IPS-18a (cell line): ENCODE measurements around the gene C13orf46.
"Not testable (repeated sequence)": the region's sequence is repeated elsewhere in the genome, so short reads cannot be mapped to it uniquely, and the experiment has no call there.

ENCODE experiments used
- H3K27ac ChIP-seq: one replicate; pipeline ENCODE4 v1.5.1; 2013; ENCODE audit warnings: low read length
- H3K27me3 ChIP-seq: one replicate; pipeline ENCODE4 v1.6.1; 2013; ENCODE audit warnings: mild to moderate bottlenecking, low read length; ENCODE audit not compliant: control insufficient read depth, insufficient read depth
- H3K36me3 ChIP-seq: one replicate; pipeline ENCODE4 v1.6.1; 2013; ENCODE audit warnings: low read depth, low read length; ENCODE audit not compliant: control insufficient read depth
- H3K4me1 ChIP-seq: one replicate; pipeline ENCODE4 v1.6.1; 2013; ENCODE audit warnings: low read depth, low read length; ENCODE audit not compliant: control insufficient read depth
- H3K4me3 ChIP-seq: one replicate; pipeline ENCODE4 v1.5.1; 2013; ENCODE audit warnings: low read length
- H3K9ac ChIP-seq: one replicate; pipeline ENCODE4 v1.6.1; 2013; ENCODE audit warnings: mild to moderate bottlenecking, low read length, moderate library complexity
- H3K9me3 ChIP-seq: one replicate; pipeline ENCODE4 v1.6.1; 2013; ENCODE audit warnings: low read depth, low read length; ENCODE audit not compliant: control insufficient read depth

The C13orf46 gene

DNA sequence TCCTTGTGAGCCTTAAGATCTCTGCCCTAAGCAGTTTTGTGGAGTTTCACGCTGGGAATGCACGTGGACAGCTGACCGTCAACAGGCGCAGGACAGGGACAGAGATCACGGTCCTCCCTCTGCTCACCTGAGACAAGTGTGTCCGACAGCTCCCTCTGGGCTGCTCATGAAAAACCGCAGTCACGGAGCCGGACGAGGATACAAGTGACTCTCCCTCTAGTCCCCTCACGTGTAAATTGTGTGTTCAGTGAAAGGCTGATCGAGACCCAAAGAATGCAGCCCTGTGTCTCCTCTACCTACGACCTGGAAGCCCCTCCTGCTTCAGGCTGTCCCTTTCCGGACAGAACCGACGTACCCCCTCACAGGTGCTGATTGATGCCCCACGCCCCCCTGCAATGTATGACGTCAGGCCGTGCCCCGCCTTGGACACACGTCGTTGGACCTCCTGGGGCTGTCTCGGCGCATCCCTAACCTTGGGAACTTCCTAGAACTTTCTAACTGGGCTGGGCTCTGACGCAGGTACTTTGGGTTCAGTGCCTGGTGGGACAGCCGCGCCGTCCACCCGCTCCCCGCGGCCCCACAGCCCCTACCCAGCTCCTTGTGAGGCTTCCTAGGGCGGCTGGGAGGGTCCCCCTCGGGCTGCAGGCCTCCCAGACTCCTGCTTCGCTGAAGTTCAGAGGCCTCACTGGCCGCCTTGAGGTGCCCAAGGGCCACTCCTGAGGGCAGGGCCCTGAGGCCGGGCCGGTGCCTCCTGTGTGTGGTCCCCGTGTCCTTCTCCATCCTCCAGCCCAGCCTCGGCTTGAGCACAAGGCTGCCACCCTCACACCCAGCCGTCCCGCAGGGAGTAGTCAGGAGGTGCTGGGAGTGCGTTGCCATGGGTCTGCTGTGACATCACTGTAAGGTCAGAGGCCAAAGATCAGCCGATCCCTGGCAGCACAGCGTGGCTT is at the start of gene C13orf46:
TSS of gene C13orf46 (minus strand) at position 859 of the 947 bp plus-strand sequence. CDS start at position 780, 79 bp downstream.
- no peaks in the 10 kb centered on the region for H3K4me1 ChIP-seq
- no peaks in the 10 kb centered on the region for H3K36me3 ChIP-seq
- H3K9ac ChIP-seq, result no peak within 1 kb of the TSS
- no peak within 1 kb of the TSS for H3K27ac ChIP-seq
- no peaks in the 10 kb centered on the region for H3K27me3 ChIP-seq
- no peaks in the 10 kb centered on the region for H3K9me3 ChIP-seq
- no peak within 1 kb of the TSS for H3K4me3 ChIP-seq

- no peaks in the 10 kb centered on the region for H3K27me3 ChIP-seq
- H3K27ac ChIP-seq, result no peak overlapping the region
- no peaks in the 10 kb centered on the region for H3K4me1 ChIP-seq
- no peaks in the 10 kb centered on the region for H3K9me3 ChIP-seq
- H3K9ac ChIP-seq, result no peak overlapping the region
- no peak overlapping the region for H3K4me3 ChIP-seq
- no peaks in the 10 kb centered on the region for H3K36me3 ChIP-seq
Measured at GRCh38 chr13:114022876-114023275, 49.0 kb upstream of the C13orf46 start.

GRCh38 chr13:114022309-114022669 is 48.4 kb upstream of the C13orf46 start:
- H3K4me3 ChIP-seq, result no peak overlapping the region
- no peak overlapping the region for H3K9ac ChIP-seq
- H3K4me1 ChIP-seq, result no peaks in the 10 kb centered on the region
- no peaks in the 10 kb centered on the region for H3K27me3 ChIP-seq
- H3K9me3 ChIP-seq, result no peaks in the 10 kb centered on the region
- H3K27ac ChIP-seq, result no peak overlapping the region
- no peaks in the 10 kb centered on the region for H3K36me3 ChIP-seq

GRCh38 chr13:114021464-114022308 is 47.8 kb upstream of the C13orf46 start:
- H3K9ac ChIP-seq, result no peak overlapping the region
- no peaks in the 10 kb centered on the region for H3K9me3 ChIP-seq
- H3K36me3 ChIP-seq, result no peaks in the 10 kb centered on the region
- H3K27me3 ChIP-seq, result no peaks in the 10 kb centered on the region
- H3K27ac ChIP-seq, result no peak overlapping the region
- no peak overlapping the region for H3K4me3 ChIP-seq
- H3K4me1 ChIP-seq, result no peaks in the 10 kb centered on the region

GRCh38 chr13:114020750-114021463 is 47.0 kb upstream of the C13orf46 start:
- Histone ChIP-seq H3K4me1 (no peaks in the 10 kb centered on the region), H3K9ac (no peak overlapping the region), H3K9me3 (no peaks in the 10 kb centered on the region), H3K36me3 (no peaks in the 10 kb centered on the region), H3K4me3 (no peak overlapping the region), H3K27ac (no peak overlapping the region), H3K27me3 (no peaks in the 10 kb centered on the region)

DNA sequence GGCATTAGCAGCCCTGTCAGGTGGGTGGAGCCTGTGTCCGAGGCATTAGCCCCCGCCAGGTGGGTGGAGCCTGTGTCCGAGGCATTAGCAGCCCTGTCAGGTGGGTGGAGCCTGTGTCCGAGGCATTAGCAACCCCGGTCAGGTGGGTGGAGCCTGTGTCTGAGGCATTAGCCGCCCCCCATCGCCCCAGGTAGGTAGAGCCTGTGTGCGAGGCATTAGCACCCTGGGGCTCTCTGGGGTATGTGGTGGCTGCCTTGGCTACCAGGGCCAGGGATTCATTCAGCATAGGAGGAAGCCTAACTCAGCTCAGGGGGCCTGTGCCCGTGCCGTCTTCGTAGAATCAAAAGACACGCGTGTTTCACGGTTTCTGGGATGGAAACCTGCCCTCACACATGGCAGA is 46.3 kb upstream of the C13orf46 start:
- H3K27ac ChIP-seq, H3K4me1 ChIP-seq, H3K9me3 ChIP-seq, H3K36me3 ChIP-seq, H3K9ac ChIP-seq, H3K27me3 ChIP-seq, H3K4me3 ChIP-seq: not testable (repeated sequence)

DNA sequence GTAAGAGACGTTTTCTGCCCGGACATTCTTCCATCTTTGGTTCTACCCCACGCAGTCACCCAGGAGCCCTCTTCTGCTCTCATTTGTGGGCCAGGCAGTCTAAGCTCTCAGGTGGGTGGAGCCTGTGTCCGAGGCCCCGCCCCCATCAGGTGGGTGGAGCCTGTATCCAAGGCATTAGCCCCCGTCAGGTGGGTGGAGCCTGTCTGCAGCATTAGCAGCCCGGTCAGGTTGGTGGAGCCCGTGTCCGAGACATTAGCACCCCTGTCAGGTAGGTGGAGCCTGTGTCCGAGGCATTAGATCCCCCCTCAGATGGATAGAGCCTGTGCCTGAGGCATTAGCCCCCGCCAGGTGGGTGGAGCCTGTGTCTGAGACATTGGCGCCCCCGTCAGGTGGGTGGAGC is 45.5 kb upstream of the C13orf46 start:
- Histone ChIP-seq H3K27ac (no peak overlapping the region), H3K36me3 (no peaks in the 10 kb centered on the region), H3K4me3 (no peak overlapping the region), H3K27me3 (no peaks in the 10 kb centered on the region), H3K4me1 (no peaks in the 10 kb centered on the region), H3K9me3 (no peaks in the 10 kb centered on the region), H3K9ac (no peak overlapping the region)

DNA sequence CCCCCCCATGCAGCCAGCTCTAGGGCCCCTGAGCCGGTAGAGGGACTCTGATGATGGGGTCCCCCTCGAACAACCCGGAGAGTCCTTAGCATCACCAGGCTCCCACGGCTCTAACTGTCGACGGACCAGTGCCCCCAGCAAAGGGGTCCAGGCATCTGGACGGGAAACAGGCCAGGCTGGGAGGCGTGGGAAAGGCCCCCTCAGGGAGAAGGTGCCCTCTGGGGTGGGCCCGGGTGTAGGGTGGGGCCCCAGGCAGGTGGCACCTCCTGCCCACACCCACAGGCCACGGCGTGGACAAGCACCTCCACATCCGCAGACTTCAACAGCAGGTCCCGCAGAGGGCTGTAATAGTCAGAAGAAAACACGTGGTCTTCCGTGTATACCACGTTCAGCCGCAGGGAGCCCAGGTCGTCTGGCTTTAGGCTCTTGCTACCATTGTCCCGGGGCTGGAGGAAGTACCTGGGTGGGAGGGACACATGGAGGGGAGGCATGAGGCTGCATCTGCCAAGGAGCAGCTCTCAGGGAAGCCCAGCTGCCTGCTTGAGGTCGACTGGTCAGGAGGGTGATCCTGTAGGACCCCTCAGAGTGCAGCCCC is 44.7 kb upstream of the C13orf46 start:
- Histone ChIP-seq H3K4me3 (no peak overlapping the region), H3K4me1 (no peaks in the 10 kb centered on the region), H3K27me3 (no peaks in the 10 kb centered on the region), H3K36me3 (no peaks in the 10 kb centered on the region), H3K27ac (no peak overlapping the region), H3K9me3 (no peaks in the 10 kb centered on the region), H3K9ac (no peak overlapping the region)

- H3K4me1 ChIP-seq, result no peaks in the 10 kb centered on the region
- H3K27ac ChIP-seq, result no peak overlapping the region
- no peaks in the 10 kb centered on the region for H3K36me3 ChIP-seq
- no peaks in the 10 kb centered on the region for H3K27me3 ChIP-seq
- H3K9me3 ChIP-seq, result no peaks in the 10 kb centered on the region
- H3K9ac ChIP-seq, result no peak overlapping the region
- no peak overlapping the region for H3K4me3 ChIP-seq
Measured at GRCh38 chr13:114017966-114018365, 44.1 kb upstream of the C13orf46 start.

GRCh38 chr13:114017028-114017630 is 43.3 kb upstream of the C13orf46 start:
- no peaks in the 10 kb centered on the region for H3K4me1 ChIP-seq
- H3K9ac ChIP-seq, result no peak overlapping the region
- H3K36me3 ChIP-seq, result no peaks in the 10 kb centered on the region

More at GRCh38 chr13:114017028-114017630, 43.3 kb upstream of the C13orf46 start:
- H3K27ac ChIP-seq, result no peak overlapping the region
- no peaks in the 10 kb centered on the region for H3K27me3 ChIP-seq
- no peaks in the 10 kb centered on the region for H3K9me3 ChIP-seq
- H3K4me3 ChIP-seq, result no peak overlapping the region
